Stomach (tissue), 9 donors: ENCODE data around the gene SSH2. TPM values are rescaled to one million over a fixed set of nuclear protein-coding genes. Genes with fewer than 3 reads are reported as not detected.

Experiments used
- DNase-seq, 2 donors: peaks; one replicate each; pipeline versions ENCODE4 v3.0.0 to v3.0.0-alpha.2; 2013 to 2019
- H3K27ac ChIP-seq, 5 donors: fragments of 200-600 bp in 4 of 5; sonication (generic) in 4 of 5; one replicate each; pipeline ENCODE4 v1.5.1; 2013 to 2019; ENCODE audit warnings: mild to moderate bottlenecking in 1 of 5, moderate library complexity in 1 of 5
- H3K27me3 ChIP-seq, 3 donors: fragments of 200-600 bp; sonication (generic); one replicate each; pipeline ENCODE4 v1.5.1; 2017 to 2019; ENCODE audit warnings: mixed run types in 1 of 3
- H3K36me3 ChIP-seq, 4 donors: fragments of 200-600 bp; sonication (generic); 1 replicate in 3 of 4; 2 replicates in 1 of 4; pipeline ENCODE4 v1.5.1; 2016 to 2019
- H3K4me1 ChIP-seq, 4 donors: fragments of 200-600 bp; sonication (generic); one replicate each; pipeline ENCODE4 v1.5.1; 2016 to 2019
- H3K4me3 ChIP-seq, 4 donors: fragments of 200-600 bp; sonication (generic) in 3 of 4; one replicate each; pipeline ENCODE4 v1.5.1; 2016 to 2019; ENCODE audit warnings: mild to moderate bottlenecking in 1 of 4
- H3K9me3 ChIP-seq, 4 donors: fragments of 200-600 bp; sonication (generic); one replicate each; pipeline ENCODE4 v1.5.1; 2016 to 2019
- CTCF ChIP-seq, 7 experiments: fragments of 450-650 bp in 4 of 7; fragments of 200-600 bp in 3 of 7; sonication (generic) in 3 of 7; IDR thresholded peaks; one replicate each; pipeline ENCODE4 v1.5.1; 2016 to 2019; ENCODE audit warnings: antibody characterized with exemption in 7 of 7, control low read depth in 2 of 7, mild to moderate bottlenecking in 1 of 7
- EP300 ChIP-seq: sonication (generic); formaldehyde crosslinking; IDR thresholded peaks from one replicate; pipeline ENCODE4 v1.6.1; 2017; ENCODE audit warnings: antibody characterized with exemption
- POLR2A ChIP-seq, 4 donors: fragments of 450-650 bp; IDR thresholded peaks; one replicate each; pipeline ENCODE4 v1.6.1; 2016; ENCODE audit warnings: antibody characterized with exemption in 4 of 4, control low read depth in 2 of 4, mild to moderate bottlenecking in 1 of 4, moderate library complexity in 1 of 4
- POLR2AphosphoS5 ChIP-seq, 3 donors: sonication (generic); formaldehyde crosslinking; IDR thresholded peaks; one replicate each; pipeline ENCODE4 v1.6.1; 2016; ENCODE audit warnings: antibody characterized with exemption in 3 of 3
- WGBS, 5 donors: extraction: QIAGEN DNeasy Blood & Tissue Kit in 3 of 5; methylation state at CpG; one replicate each; pipeline versions ENCODE4 v1.1.5 to v1.1.7; 2013 to 2018; 5-methylcytosine and 5-hydroxymethylcytosine counted together
- intact Hi-C: fragments of 100-400 bp; cut with DNase I; formaldehyde crosslinking; loops from one replicate; pipeline ENCODE4 v1.15.1; 2023; ENCODE audit warnings: low total_unique reads
- polyA plus RNA-seq, 3 donors: library from polyadenylated mRNA; stranded (reverse); fragments of 200-250 nt; gene quantifications; one replicate each; pipeline ENCODE4 v1.2.3, GENCODE V29; 2013
- total RNA-seq, 5 donors: library from RNA; depleted of rRNA; stranded (reverse); fragments of >200 nt; gene quantifications; one replicate each; pipeline versions ENCODE4 v1.1.0 to v1.2.3, GENCODE V29; 2014 to 2016
- donor health status: healthy with polysubstance abuse.
- donor health status: Bipolar disorder and iron deficiency.
- donor health status: healthy.

Gene SSH2
- total and polyA plus RNA-seq, 8 donors = 7.8 to 44.9 (median 24.1) TPM

DNA sequence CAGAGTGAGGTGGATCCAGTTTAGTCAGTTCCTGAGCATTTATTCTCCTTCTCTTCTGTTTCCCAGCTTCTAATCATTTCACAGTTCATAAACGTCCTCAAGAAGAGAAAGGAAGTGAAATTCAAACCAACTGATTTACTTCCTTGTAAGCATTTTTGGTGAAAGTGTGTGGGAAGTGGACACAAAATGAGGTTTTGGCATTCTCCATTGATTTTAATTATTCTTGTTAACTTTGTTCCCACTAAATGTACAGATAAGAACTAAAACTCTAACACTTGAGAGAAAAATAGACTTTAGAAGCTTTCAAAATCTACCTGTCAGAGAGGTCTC, 264.6 kb downstream of the SSH2 start:
- TF ChIP-seq EP300 (no peak), POLR2A (IDR thresholded peaks at IDR 0.05) (no peak), POLR2AphosphoS5 (IDR thresholded peaks at IDR 0.05) (no peak), CTCF (IDR thresholded peaks at IDR 0.05) (no peak)
- intact Hi-C loops = no loop called here
- Histone ChIP-seq H3K4me3 (no peak overlapping the region), H3K27ac (peak overlapping the region in 4 of 5 donors; percentile 11 to 69 (median 55)), H3K9me3 (no peaks in the 10 kb centered on the region), H3K4me1 (peaks cover 0 to 19% (median 0%) of the 10 kb centered on the region in 4 donors), H3K27me3 (no peaks in the 10 kb centered on the region), H3K36me3 (peaks cover 23 to 96% (median 76%) of the 10 kb centered on the region in 4 donors)
- peak in 1 of 2 donors; percentile 34 for DNase-seq
- WGBS, 5 donors = 7 to 19% (median 10%) methylated on average over 1 of the region's 1 CpG

DNA sequence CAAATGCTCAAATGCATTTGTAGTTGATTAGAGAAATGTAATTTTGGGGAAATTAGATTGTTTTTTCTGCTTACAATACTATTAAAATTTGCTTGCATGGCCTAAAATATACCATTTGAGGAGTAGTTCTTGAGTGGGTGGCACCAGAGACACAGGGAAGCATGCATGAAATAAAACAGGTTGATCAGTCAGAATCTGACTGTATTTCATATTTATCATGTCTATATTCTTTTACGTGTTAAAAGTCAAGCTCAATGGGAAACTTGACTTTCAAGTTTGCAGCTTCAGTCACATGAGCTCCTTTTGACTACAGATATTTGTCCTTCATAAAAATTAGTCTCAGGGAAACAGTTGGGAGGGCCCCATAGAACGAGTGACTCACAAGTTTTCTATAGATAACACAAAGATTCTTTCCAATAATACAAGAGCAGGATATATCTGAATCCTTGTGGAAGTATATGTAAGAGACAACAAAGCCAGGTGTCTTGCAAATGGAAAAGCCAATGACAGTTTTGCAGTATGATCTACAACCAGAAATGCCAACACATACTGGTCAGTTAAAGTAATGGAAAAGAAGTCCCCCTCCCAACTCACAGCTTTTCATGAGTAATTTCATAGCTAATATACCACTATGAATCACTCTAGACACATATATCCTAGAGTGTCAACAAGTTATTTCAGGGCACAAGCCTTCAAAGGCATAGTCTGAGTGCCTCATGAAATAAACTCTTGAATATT, 265.1 kb downstream of the SSH2 start:
- Histone ChIP-seq H3K27ac (peak overlapping the region in 4 of 5 donors; percentile 11 to 69 (median 55)), H3K4me1 (peaks cover 0 to 19% (median 0%) of the 10 kb centered on the region in 4 donors), H3K27me3 (no peaks in the 10 kb centered on the region), H3K36me3 (peaks cover 23 to 96% (median 77%) of the 10 kb centered on the region in 4 donors), H3K4me3 (no peak overlapping the region), H3K9me3 (no peaks in the 10 kb centered on the region)
- WGBS, 5 donors = 26 to 49% (median 30%) methylated on average over 2 of the region's 2 CpGs
- intact Hi-C loops = no loop called here
- peak in 1 of 2 donors; percentile 65 for DNase-seq
- TF ChIP-seq EP300 (no peak), POLR2AphosphoS5 (IDR thresholded peaks at IDR 0.05) (no peak), CTCF (IDR thresholded peaks at IDR 0.05) (no peak), POLR2A (IDR thresholded peaks at IDR 0.05) (no peak)

GRCh38 chr17:29663155-29663554, 266.9 kb downstream of the SSH2 start:
- no peak for DNase-seq
- intact Hi-C loops = no loop called here
- H3K27ac ChIP-seq = no peak overlapping the region
- 13 to 56% (median 33%) methylated on average over 1 of the region's 1 CpG for WGBS, 5 donors
- H3K27me3 ChIP-seq = no peaks in the 10 kb centered on the region
- TF ChIP-seq POLR2A (IDR thresholded peaks at IDR 0.05) (no peak), CTCF (IDR thresholded peaks at IDR 0.05) (no peak)
- H3K36me3 ChIP-seq = peaks cover 21 to 87% (median 67%) of the 10 kb centered on the region in 4 donors
- H3K4me1 ChIP-seq = peaks cover 0 to 19% (median 0%) of the 10 kb centered on the region in 4 donors
- H3K4me3 ChIP-seq = no peak overlapping the region
- H3K9me3 ChIP-seq = no peaks in the 10 kb centered on the region

- WGBS, 5 donors = 51 to 67% (median 62%) methylated on average over 2 of the region's 2 CpGs
- TF ChIP-seq POLR2AphosphoS5 (IDR thresholded peaks at IDR 0.05) (no peak), CTCF (IDR thresholded peaks at IDR 0.05) (no peak), EP300 (no peak)
- H3K36me3 ChIP-seq = peaks cover 10 to 81% (median 52%) of the 10 kb centered on the region in 4 donors
- no peak overlapping the region for H3K4me3 ChIP-seq
- no peaks in the 10 kb centered on the region for H3K9me3 ChIP-seq
- H3K4me1 ChIP-seq = peaks cover 0 to 19% (median 0%) of the 10 kb centered on the region in 4 donors
- H3K27ac ChIP-seq = no peak overlapping the region
- intact Hi-C loops = no loop called here
- H3K27me3 ChIP-seq = no peaks in the 10 kb centered on the region
- no peak for DNase-seq
Measured at GRCh38 chr17:29661213-29661612, 268.8 kb downstream of the SSH2 start.
